GM21515 (cell line): ENCODE results near the gene GPRIN1.
"Not testable (repeated sequence)": the region's sequence is repeated elsewhere in the genome, so short reads cannot be mapped to it uniquely, and the experiment has no call there.

Experiments used
- ATAC-seq: cut with Tn5 transposase; IDR thresholded peaks from one replicate; pipeline ENCODE4 v1.9.1; 2021; ENCODE audit not compliant: unreplicated experiment

The GPRIN1 gene

GRCh38 chr5:176575488-176576422 is 34.2 kb downstream of the GPRIN1 start:
- no peak for ATAC-seq

GRCh38 chr5:176575066-176575465 is 34.9 kb downstream of the GPRIN1 start:
- no peak for ATAC-seq

GRCh38 chr5:176574297-176574591 is 35.7 kb downstream of the GPRIN1 start:
- no peak for ATAC-seq

- ATAC-seq: no peak
Measured at GRCh38 chr5:176573564-176574296, 36.2 kb downstream of the GPRIN1 start.

GRCh38 chr5:176570044-176570443 is 39.9 kb downstream of the GPRIN1 start:
- no peak for ATAC-seq

GRCh38 chr5:176568657-176569056 is 41.3 kb downstream of the GPRIN1 start:
- ATAC-seq: no peak

GRCh38 chr5:176565760-176566288 is 44.1 kb downstream of the GPRIN1 start:
- no peak for ATAC-seq

- no peak for ATAC-seq
Measured at GRCh38 chr5:176564002-176564401, 46.0 kb downstream of the GPRIN1 start.

- ATAC-seq: no peak
Measured at GRCh38 chr5:176562189-176562588, 47.8 kb downstream of the GPRIN1 start.

- ATAC-seq: no peak
Measured at GRCh38 chr5:176561259-176561658, 48.7 kb downstream of the GPRIN1 start.

- ATAC-seq: no peak
Measured at GRCh38 chr5:176560364-176560763, 49.6 kb downstream of the GPRIN1 start.

GRCh38 chr5:176559683-176560082 is 50.3 kb downstream of the GPRIN1 start:
- no peak for ATAC-seq

- no peak for ATAC-seq
Measured at GRCh38 chr5:176557846-176558245, 52.1 kb downstream of the GPRIN1 start.

GRCh38 chr5:176553260-176554085 is 56.5 kb downstream of the GPRIN1 start:
- no peak for ATAC-seq

- no peak for ATAC-seq
Measured at GRCh38 chr5:176552332-176552869, 57.6 kb downstream of the GPRIN1 start.

- ATAC-seq: not testable (repeated sequence)
Measured at GRCh38 chr5:176550937-176551336, 59.0 kb downstream of the GPRIN1 start.

- no peak for ATAC-seq
Measured at GRCh38 chr5:176550275-176550831, 59.6 kb downstream of the GPRIN1 start.

GRCh38 chr5:176549871-176550270 is 60.1 kb downstream of the GPRIN1 start:
- no peak for ATAC-seq

GRCh38 chr5:176548967-176549444 is 61.0 kb downstream of the GPRIN1 start, which contains the start of gene CDHR2:
Gene CDHR2 (plus strand): TSS chr5:176549342. CDS start chr5:176565353, 16,011 bp downstream.
- no peak for ATAC-seq

- ATAC-seq: no peak
Measured at GRCh38 chr5:176547802-176548201, 62.2 kb downstream of the GPRIN1 start.
